Astrocyte of the spinal cord (primary cell): ENCODE measurements around the gene ATP5MK.
"Not testable (repeated sequence)": the region's sequence is repeated elsewhere in the genome, so short reads cannot be mapped to it uniquely, and the experiment has no call there.

Experiments
- DNase-seq: peaks from one replicate; pipeline ENCODE4 v3.0.0; 2011; ENCODE audit warnings: low read depth, low spot score
- H3K4me3 ChIP-seq: 2 replicates; pipeline ENCODE4 v1.5.1; 2011; ENCODE audit warnings: low read depth, mild to moderate bottlenecking, low read length, moderate library complexity
- in situ Hi-C: cut with HindIII; loops from 2 replicates; pipeline ENCODE4 v1.10.0; 2017; ENCODE audit warnings: low sequenced_read_pairs
- TF ChIP-seq, protein P1 (sequence below): IDR thresholded peaks from 2 replicates; pipeline ENCODE4 v1.5.1; 2012; ENCODE audit warnings: low read depth, mild to moderate bottlenecking, low read length, inconsistent platforms

ATP5MK gene

DNA sequence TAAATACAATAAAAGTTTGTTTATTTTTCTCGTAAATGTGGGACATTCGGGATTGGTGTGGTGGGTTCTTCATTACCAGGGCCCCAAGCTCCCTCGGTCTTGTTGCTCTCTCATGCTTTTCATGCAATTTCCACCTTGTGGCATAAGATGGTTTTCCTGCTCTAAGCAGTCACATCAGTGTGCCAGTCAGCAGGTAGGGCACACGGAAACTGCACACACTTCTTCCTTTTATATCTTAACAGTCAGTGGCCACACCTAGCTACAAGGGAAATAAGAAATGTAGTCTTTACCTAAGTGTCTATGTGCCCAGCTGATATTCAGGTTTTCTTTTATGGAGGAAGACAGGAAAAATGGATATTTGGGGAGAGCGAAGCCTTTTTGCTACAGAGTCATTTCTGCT lies 22.0 kb downstream of the ATP5MK start:
- in situ Hi-C loops: no loop called here
- H3K4me3 ChIP-seq: no peak overlapping the region
- TF ChIP-seq, protein P1, sequence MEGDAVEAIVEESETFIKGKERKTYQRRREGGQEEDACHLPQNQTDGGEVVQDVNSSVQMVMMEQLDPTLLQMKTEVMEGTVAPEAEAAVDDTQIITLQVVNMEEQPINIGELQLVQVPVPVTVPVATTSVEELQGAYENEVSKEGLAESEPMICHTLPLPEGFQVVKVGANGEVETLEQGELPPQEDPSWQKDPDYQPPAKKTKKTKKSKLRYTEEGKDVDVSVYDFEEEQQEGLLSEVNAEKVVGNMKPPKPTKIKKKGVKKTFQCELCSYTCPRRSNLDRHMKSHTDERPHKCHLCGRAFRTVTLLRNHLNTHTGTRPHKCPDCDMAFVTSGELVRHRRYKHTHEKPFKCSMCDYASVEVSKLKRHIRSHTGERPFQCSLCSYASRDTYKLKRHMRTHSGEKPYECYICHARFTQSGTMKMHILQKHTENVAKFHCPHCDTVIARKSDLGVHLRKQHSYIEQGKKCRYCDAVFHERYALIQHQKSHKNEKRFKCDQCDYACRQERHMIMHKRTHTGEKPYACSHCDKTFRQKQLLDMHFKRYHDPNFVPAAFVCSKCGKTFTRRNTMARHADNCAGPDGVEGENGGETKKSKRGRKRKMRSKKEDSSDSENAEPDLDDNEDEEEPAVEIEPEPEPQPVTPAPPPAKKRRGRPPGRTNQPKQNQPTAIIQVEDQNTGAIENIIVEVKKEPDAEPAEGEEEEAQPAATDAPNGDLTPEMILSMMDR: no peak
- DNase-seq: no peak

DNA sequence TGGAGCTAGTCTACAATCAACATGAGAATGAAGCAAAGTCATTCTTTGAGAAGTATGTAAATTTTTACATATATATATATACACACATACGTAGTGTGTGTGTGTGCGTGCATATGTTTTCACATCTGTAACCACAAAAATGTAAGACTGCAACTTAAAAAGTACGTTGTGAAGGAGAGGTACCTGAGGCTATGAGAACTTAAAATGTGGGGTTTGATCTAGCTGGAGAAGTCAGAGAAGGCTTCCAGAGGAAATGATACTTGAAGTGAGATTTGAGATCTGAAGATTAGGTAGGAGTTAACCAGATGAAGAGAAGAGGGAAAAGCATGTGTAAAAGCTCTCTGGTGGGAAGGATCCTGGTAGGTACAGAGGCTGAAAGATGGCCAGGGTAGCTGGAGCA lies 22.7 kb downstream of the ATP5MK start:
- no peak overlapping the region for H3K4me3 ChIP-seq
- in situ Hi-C loops: no loop called here
- DNase-seq: no peak
- TF ChIP-seq, protein P1: no peak

DNA sequence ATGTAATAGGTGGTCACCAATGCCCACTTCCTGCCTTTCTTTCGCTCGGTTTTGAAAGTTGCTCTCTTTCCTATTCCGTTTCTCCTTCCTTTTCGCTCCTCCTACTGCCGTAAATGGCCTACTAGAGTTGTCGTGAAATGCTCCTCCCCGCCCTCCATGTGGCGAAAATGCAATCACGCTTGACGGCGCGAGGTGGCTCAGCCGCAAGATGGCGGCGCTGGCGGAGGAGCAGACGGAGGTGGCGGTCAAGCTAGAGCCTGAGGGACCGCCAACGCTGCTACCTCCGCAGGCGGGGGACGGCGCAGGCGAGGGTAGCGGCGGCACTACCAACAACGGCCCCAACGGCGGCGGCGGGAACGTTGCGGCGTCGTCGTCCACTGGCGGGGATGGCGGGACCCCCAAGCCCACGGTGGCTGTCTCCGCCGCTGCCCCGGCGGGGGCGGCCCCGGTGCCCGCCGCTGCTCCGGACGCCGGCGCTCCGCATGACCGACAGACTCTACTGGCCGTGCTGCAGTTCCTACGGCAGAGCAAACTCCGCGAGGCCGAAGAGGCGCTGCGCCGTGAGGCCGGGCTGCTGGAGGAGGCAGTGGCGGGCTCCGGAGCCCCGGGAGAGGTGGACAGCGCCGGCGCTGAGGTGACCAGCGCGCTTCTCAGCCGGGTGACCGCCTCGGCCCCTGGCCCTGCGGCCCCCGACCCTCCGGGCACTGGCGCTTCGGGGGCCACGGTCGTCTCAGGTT lies 28.3 kb downstream of the ATP5MK start, which contains the start of gene TAF5:
Gene TAF5 (plus strand): TSS at position 195 of the 737 bp plus-strand sequence. CDS start 14 bp downstream, at position 209.
- TF ChIP-seq, protein P1: no peak
- DNase-seq: peak; percentile 95
- peak within 1 kb of the TSS; percentile 67 for H3K4me3 ChIP-seq
- in situ Hi-C loops: no loop called here

DNA sequence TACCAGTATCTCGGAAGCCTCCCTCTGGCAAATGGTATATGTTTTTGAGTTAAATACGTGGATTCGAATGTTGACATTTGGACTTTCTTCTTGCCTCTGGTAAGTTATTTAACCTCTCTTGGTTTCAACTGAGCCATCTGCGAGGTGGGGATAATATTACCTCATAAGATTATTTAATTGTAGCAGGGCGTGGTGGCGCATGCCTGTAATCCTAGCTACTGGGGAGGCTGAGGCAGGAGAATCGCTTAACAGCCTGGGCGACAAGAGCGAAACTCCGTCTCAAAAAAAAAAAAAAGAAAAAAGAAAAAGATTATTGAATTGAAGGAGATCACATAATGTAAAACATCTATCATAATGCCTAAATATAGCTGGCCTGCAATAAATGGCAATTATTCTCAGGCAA lies 28.9 kb downstream of the ATP5MK start:
- no peak for DNase-seq
- TF ChIP-seq, protein P1: no peak
- in situ Hi-C loops: no loop called here
- peak overlapping the region; percentile 67 for H3K4me3 ChIP-seq

DNA sequence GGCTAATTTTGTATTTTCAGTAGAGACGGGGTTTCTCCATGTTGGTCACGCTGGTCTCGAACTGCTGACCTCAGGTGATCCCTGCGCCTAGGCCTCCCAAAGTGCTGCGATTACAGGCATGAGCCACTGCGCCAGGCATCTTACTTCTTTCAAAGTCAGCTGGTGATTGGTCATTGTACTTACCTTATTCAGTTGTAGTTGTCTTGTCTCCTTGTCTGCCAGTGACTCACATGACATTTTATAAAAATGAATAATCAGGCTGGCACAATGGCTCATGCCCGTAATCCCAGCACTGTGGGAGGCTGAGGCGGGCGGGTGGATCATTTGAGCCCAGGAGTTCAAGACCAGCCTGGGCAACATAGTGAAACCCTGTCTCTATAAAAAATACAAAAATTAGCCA lies 35.5 kb downstream of the ATP5MK start:
- H3K4me3 ChIP-seq, in situ Hi-C loops, DNase-seq: not testable (repeated sequence)

DNA sequence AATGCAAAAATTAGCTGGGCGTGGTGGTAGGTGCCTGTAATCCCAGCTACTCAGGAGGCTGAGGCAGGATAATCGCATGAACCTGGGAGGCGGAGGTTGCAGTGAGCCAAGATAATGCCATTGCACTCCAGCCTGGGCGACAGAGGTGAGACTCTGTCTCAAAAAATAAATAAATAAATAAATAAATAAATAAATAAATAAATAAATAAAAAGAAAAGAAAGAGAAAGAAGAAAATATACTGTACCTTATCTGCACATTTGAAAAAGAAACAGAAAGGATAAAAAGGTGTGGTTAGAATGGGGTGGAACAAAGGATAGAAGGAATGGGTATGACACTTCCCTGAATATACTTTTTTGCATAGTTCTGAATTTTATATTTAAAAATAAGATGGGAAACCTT lies 36.8 kb downstream of the ATP5MK start:
- in situ Hi-C loops, H3K4me3 ChIP-seq, DNase-seq: not testable (repeated sequence)

DNA sequence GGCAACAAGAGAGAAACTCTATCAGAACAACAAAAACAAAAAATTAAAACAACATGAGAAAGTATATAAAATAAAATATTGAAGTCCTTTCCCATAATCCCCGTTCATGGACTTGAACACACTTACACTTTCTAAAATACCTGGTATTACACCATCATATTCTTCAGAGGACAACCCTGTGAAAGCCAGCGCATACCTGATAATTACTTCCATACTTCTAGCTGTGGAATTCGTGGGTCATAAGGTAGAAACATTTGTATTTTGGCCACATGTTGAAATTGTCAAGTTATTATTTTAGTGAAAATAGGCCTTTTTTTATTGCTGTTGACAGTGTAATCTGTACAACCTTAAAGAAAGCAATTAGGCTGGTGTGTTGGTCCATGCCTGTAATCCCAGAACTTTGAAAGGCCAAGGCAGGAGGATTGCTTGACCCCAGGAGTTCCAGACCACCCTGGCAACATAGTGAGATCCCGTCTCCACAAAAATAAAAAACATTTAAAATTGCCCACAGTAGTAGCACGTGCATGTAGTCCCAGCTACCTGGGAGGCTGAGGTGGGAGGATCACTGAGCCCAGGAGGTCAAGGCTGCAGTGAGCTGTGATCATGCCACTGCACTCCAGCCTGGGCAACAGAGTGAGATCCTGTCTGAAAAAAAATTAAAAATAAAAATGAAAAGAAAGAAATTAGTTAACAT lies 40.2 kb downstream of the ATP5MK start:
- in situ Hi-C loops: no loop called here

DNA sequence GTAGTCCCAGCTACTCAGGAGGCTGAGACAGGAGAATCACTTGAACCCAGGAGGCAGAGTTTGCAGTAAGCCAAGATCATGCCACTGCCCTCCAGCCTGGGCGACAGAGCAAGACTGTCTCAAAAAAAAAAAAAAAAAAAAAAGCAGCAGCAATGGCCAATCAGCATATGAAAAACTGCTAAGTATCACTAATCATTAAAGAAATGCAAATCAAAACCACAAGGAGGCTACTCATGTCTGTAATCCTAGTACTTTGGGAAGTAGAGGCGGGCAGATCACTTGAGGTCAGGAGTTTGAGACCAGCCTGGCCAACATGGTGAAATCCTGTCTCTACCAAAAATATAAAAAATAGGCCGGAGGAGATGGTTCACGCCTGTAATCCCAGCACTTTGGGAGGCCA lies 41.7 kb downstream of the ATP5MK start:
- DNase-seq: not testable (repeated sequence)

More for the DNA sequence above, 40.2 kb downstream of the ATP5MK start:
- TF ChIP-seq, protein P1: no peak
- H3K4me3 ChIP-seq: no peak overlapping the region
- DNase-seq: no peak

More for the DNA sequence above, 41.7 kb downstream of the ATP5MK start:
- H3K4me3 ChIP-seq, in situ Hi-C loops: not testable (repeated sequence)
